H1 (cell line): ENCODE measurements around the gene CRABP2.

Source experiments
- BACH1 ChIP-seq: IDR thresholded peaks from 2 replicates; pipeline ENCODE4 v1.6.1; 2012; ENCODE audit warnings: low read length, improper control_type of control experiment
- CREB1 ChIP-seq: IDR thresholded peaks from 2 replicates; pipeline ENCODE4 v1.6.1; 2012; ENCODE audit warnings: inconsistent platforms
- FOSL1 ChIP-seq: IDR thresholded peaks from 2 replicates; pipeline ENCODE4 v1.6.1; 2011; ENCODE audit warnings: mild to moderate bottlenecking, low read depth, low read length, moderate library complexity; ENCODE audit not compliant: insufficient read depth
- POLR2A ChIP-seq, 2 experiments: IDR thresholded peaks; 1 replicate in 1 of 2; 2 replicates in 1 of 2; pipeline ENCODE4 v1.6.1; 2011; ENCODE audit warnings: low read depth in 2 of 2, low read length in 2 of 2, mild to moderate bottlenecking in 2 of 2; ENCODE audit errors: control extremely low read depth in 1 of 2
- POLR2AphosphoS5 ChIP-seq: IDR thresholded peaks from 2 replicates; pipeline ENCODE4 v1.6.1; 2011; ENCODE audit warnings: low read depth, low read length
- TAF1 ChIP-seq: IDR thresholded peaks from 2 replicates; pipeline ENCODE4 v1.6.1; 2011; ENCODE audit warnings: mild to moderate bottlenecking, low read depth, low read length
- TAF7 ChIP-seq: optimal IDR thresholded peaks from 2 replicates; pipeline ENCODE3; 2011; ENCODE audit warnings: low read depth, mild to moderate bottlenecking, inconsistent platforms, low read length, moderate library complexity, borderline replicate concordance
- YY1 ChIP-seq: IDR thresholded peaks from 2 replicates; pipeline ENCODE4 v1.6.1; 2011; ENCODE audit warnings: low read depth, mild to moderate bottlenecking, low read length
- TF ChIP-seq, protein P1 (sequence below), 3 experiments: IDR thresholded peaks; 1 replicate in 2 of 3; 2 replicates in 1 of 3; pipeline versions ENCODE4 v1.5.1 to v1.6.1; 2011; ENCODE audit warnings: low read length in 3 of 3, mild to moderate bottlenecking in 3 of 3, inconsistent platforms in 2 of 3, low read depth in 1 of 3, moderate library complexity in 1 of 3; ENCODE audit not compliant: insufficient read depth in 1 of 3; ENCODE audit errors: control extremely low read depth in 1 of 3

DNA sequence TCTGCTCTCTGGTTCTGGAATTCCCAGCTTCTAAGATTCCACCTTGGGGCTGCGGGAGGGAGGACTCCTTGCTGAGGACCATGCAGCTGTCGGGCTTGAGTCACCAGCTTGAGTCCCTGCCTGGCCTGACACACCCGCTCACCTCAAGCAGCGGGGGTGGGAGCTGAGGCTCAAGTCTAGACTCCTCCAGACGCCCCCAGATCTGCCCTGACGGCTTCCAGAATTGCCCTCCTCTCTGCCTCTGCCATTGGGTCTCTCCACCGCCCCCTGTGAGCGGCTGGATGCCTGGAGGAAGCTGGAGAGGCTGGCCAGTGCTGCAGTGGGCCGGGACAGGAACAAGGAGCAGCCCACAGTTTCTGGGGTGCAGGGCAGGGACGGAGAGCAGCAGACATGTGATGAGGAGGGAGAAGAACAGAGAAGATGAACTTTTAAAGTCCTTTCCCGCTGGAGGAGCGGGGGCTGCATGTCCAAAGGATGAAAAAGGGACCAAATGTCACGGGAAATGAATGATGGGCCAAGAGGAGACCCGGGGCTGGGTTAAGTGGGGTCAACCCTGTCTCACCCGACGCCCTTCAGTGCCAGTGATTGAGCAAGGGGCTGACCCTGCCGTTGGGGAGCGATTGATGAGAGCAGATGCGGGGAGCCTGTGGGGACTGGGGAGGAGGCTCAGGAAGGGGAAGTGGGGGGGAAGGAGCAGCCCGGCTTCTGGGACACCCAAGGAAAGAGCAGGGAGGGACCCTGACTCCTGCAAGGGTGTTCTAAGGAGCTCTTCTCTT, 13.5 kb downstream of the CRABP2 start:
- TF ChIP-seq YY1, result no peak
- TF ChIP-seq POLR2AphosphoS5, result no peak
- TF ChIP-seq, protein P1, sequence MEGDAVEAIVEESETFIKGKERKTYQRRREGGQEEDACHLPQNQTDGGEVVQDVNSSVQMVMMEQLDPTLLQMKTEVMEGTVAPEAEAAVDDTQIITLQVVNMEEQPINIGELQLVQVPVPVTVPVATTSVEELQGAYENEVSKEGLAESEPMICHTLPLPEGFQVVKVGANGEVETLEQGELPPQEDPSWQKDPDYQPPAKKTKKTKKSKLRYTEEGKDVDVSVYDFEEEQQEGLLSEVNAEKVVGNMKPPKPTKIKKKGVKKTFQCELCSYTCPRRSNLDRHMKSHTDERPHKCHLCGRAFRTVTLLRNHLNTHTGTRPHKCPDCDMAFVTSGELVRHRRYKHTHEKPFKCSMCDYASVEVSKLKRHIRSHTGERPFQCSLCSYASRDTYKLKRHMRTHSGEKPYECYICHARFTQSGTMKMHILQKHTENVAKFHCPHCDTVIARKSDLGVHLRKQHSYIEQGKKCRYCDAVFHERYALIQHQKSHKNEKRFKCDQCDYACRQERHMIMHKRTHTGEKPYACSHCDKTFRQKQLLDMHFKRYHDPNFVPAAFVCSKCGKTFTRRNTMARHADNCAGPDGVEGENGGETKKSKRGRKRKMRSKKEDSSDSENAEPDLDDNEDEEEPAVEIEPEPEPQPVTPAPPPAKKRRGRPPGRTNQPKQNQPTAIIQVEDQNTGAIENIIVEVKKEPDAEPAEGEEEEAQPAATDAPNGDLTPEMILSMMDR (IDR thresholded peaks at IDR 0.05; ENCODE audit: control extremely low read depth in 1 of 3, insufficient read depth in 1 of 3, low read depth in 1 of 3, low read length in 3 of 3), result peak in 2 of 3 experiments; percentile 10 to 11; a peak in 1 of 4 replicates
- TF ChIP-seq FOSL1, result no peak
- no peak for TF ChIP-seq POLR2A (IDR thresholded peaks at IDR 0.05; ENCODE audit: control extremely low read depth in 1 of 2, low read depth in 2 of 2, low read length in 2 of 2)
- no peak for TF ChIP-seq TAF7
- no peak for TF ChIP-seq BACH1
- TF ChIP-seq CREB1, result no peak
- TF ChIP-seq TAF1, result no peak
